ENCODE results near the gene LIMCH1.
A peak's percentile ranks its signal among the peaks of the same experiment; 100 is the strongest.

Gene LIMCH1

GRCh38 chr4:41657561-41657960 is 119.6 kb downstream of the LIMCH1 start:
- no peaks in the 10 kb centered on the region for H3K27me3 ChIP-seq (ENCODE audit: control insufficient read depth in 3 of 3, insufficient read depth in 3 of 3, low read depth in 1 of 3, low read length in 3 of 3)
- H4K91ac ChIP-seq (ENCODE audit: low read depth, low read length, poor library complexity), result no peak overlapping the region
- H3K18ac ChIP-seq (ENCODE audit: low read length), result no peak overlapping the region
- H4K8ac ChIP-seq (ENCODE audit: low read depth, low read length), result no peak overlapping the region
- no peak overlapping the region for H3K4ac ChIP-seq (ENCODE audit: low read length)
- H2BK120ac ChIP-seq (ENCODE audit: low read depth, low read length), result no peak overlapping the region
- H2AFZ ChIP-seq (ENCODE audit: low read length), result no peak overlapping the region
- peaks cover 0 to 3% of the 10 kb centered on the region in 2 donors for H3K4me1 ChIP-seq (ENCODE audit: control insufficient read depth in 2 of 2, insufficient read depth in 1 of 2, low read depth in 1 of 2, low read length in 2 of 2)
- no CpG with 5 or more reads among the region's 4 CpGs for WGBS, 2 donors (ENCODE audit: extremely low coverage in 2 of 2, insufficient read length in 2 of 2, insufficient replicate concordance in 1 of 2)
- no peaks in the 10 kb centered on the region for H3K9me3 ChIP-seq (replicated peaks in 1 of 2; ENCODE audit: control insufficient read depth in 2 of 2, insufficient read depth in 1 of 2, low read depth in 1 of 2, low read length in 2 of 2)
- no peak overlapping the region for H2BK15ac ChIP-seq (ENCODE audit: low read length)
- no peaks in the 10 kb centered on the region for H3K79me1 ChIP-seq (ENCODE audit: low read depth, low read length)
- no peak overlapping the region for H2AK5ac ChIP-seq (ENCODE audit: low read depth, low read length)
- DNase-seq (ENCODE audit: low spot score), result no peak
- no peak overlapping the region for H3K9ac ChIP-seq (ENCODE audit: low read depth, low read length, poor library complexity)
- no peak overlapping the region for H2BK5ac ChIP-seq (ENCODE audit: low read length)
- H3K36me3 ChIP-seq (replicated peaks in 1 of 2; ENCODE audit: control insufficient read depth in 2 of 2, insufficient read depth in 2 of 2, low read length in 2 of 2), result peaks cover 0 to 23% of the 10 kb centered on the region in 2 donors
- H3K4me3 ChIP-seq (ENCODE audit: low read length in 2 of 2), result no peak overlapping the region
- no peak overlapping the region for H2BK12ac ChIP-seq (ENCODE audit: low read length)
- H3K27ac ChIP-seq (replicated peaks; ENCODE audit: low read length), result no peak overlapping the region
- H3K23ac ChIP-seq (ENCODE audit: low read depth, low read length, poor library complexity), result no peak overlapping the region
- H3K14ac ChIP-seq (ENCODE audit: low read length), result no peak overlapping the region
- no peak overlapping the region for H3K4me2 ChIP-seq (ENCODE audit: insufficient read depth, low read length, poor library complexity, severe bottlenecking)

GRCh38 chr4:41658163-41658562 is 120.2 kb downstream of the LIMCH1 start:
- Histone ChIP-seq H3K4me2 (ENCODE audit: insufficient read depth, low read length, poor library complexity, severe bottlenecking) (no peak overlapping the region), H2AFZ (ENCODE audit: low read length) (no peak overlapping the region), H2BK12ac (ENCODE audit: low read length) (no peak overlapping the region), H2BK120ac (ENCODE audit: low read depth, low read length) (no peak overlapping the region), H3K23ac (ENCODE audit: low read depth, low read length, poor library complexity) (no peak overlapping the region), H4K8ac (ENCODE audit: low read depth, low read length) (no peak overlapping the region), H3K9me3 (replicated peaks in 1 of 2; ENCODE audit: control insufficient read depth in 2 of 2, insufficient read depth in 1 of 2, low read depth in 1 of 2, low read length in 2 of 2) (no peaks in the 10 kb centered on the region), H3K18ac (ENCODE audit: low read length) (no peak overlapping the region), H3K4me3 (ENCODE audit: low read length in 2 of 2) (no peak overlapping the region), H3K4ac (ENCODE audit: low read length) (no peak overlapping the region), H3K27me3 (ENCODE audit: control insufficient read depth in 3 of 3, insufficient read depth in 3 of 3, low read depth in 1 of 3, low read length in 3 of 3) (no peaks in the 10 kb centered on the region), H3K4me1 (ENCODE audit: control insufficient read depth in 2 of 2, insufficient read depth in 1 of 2, low read depth in 1 of 2, low read length in 2 of 2) (peaks cover 0 to 3% of the 10 kb centered on the region in 2 donors), H3K14ac (ENCODE audit: low read length) (no peak overlapping the region), H3K36me3 (replicated peaks in 1 of 2; ENCODE audit: control insufficient read depth in 2 of 2, insufficient read depth in 2 of 2, low read length in 2 of 2) (peaks cover 0 to 20% of the 10 kb centered on the region in 2 donors), H3K79me1 (ENCODE audit: low read depth, low read length) (no peaks in the 10 kb centered on the region), H2AK5ac (ENCODE audit: low read depth, low read length) (no peak overlapping the region), H3K9ac (ENCODE audit: low read depth, low read length, poor library complexity) (no peak overlapping the region), H2BK5ac (ENCODE audit: low read length) (no peak overlapping the region), H4K91ac (ENCODE audit: low read depth, low read length, poor library complexity) (no peak overlapping the region), H2BK15ac (ENCODE audit: low read length) (no peak overlapping the region), H3K27ac (replicated peaks; ENCODE audit: low read length) (no peak overlapping the region)
- DNase-seq (ENCODE audit: low spot score), result no peak
- WGBS, 2 donors (ENCODE audit: extremely low coverage in 2 of 2, insufficient read length in 2 of 2, insufficient replicate concordance in 1 of 2), result no CpG with 5 or more reads among the region's 4 CpGs

GRCh38 chr4:41660352-41660751 is 122.4 kb downstream of the LIMCH1 start:
- Histone ChIP-seq H3K9me3 (replicated peaks in 1 of 2; ENCODE audit: control insufficient read depth in 2 of 2, insufficient read depth in 1 of 2, low read depth in 1 of 2, low read length in 2 of 2) (no peaks in the 10 kb centered on the region), H3K79me1 (ENCODE audit: low read depth, low read length) (no peaks in the 10 kb centered on the region), H2AK5ac (ENCODE audit: low read depth, low read length) (no peak overlapping the region), H4K8ac (ENCODE audit: low read depth, low read length) (no peak overlapping the region), H2BK5ac (ENCODE audit: low read length) (no peak overlapping the region), H3K9ac (ENCODE audit: low read depth, low read length, poor library complexity) (no peak overlapping the region), H2AFZ (ENCODE audit: low read length) (no peak overlapping the region), H3K36me3 (replicated peaks in 1 of 2; ENCODE audit: control insufficient read depth in 2 of 2, insufficient read depth in 2 of 2, low read length in 2 of 2) (peaks cover 0 to 9% of the 10 kb centered on the region in 2 donors), H3K18ac (ENCODE audit: low read length) (no peak overlapping the region), H2BK12ac (ENCODE audit: low read length) (no peak overlapping the region), H3K4me3 (ENCODE audit: low read length in 2 of 2) (no peak overlapping the region), H3K14ac (ENCODE audit: low read length) (no peak overlapping the region), H2BK120ac (ENCODE audit: low read depth, low read length) (no peak overlapping the region), H3K27me3 (ENCODE audit: control insufficient read depth in 3 of 3, insufficient read depth in 3 of 3, low read depth in 1 of 3, low read length in 3 of 3) (no peaks in the 10 kb centered on the region), H3K4me1 (ENCODE audit: control insufficient read depth in 2 of 2, insufficient read depth in 1 of 2, low read depth in 1 of 2, low read length in 2 of 2) (peaks cover 0 to 3% of the 10 kb centered on the region in 2 donors), H2BK15ac (ENCODE audit: low read length) (no peak overlapping the region), H4K91ac (ENCODE audit: low read depth, low read length, poor library complexity) (no peak overlapping the region), H3K4ac (ENCODE audit: low read length) (no peak overlapping the region), H3K4me2 (ENCODE audit: insufficient read depth, low read length, poor library complexity, severe bottlenecking) (no peak overlapping the region), H3K23ac (ENCODE audit: low read depth, low read length, poor library complexity) (no peak overlapping the region), H3K27ac (replicated peaks; ENCODE audit: low read length) (no peak overlapping the region)
- WGBS, 2 donors (ENCODE audit: extremely low coverage in 2 of 2, insufficient read length in 2 of 2, insufficient replicate concordance in 1 of 2), result no CpG with 5 or more reads among the region's 3 CpGs
- DNase-seq (ENCODE audit: low spot score), result no peak

- Histone ChIP-seq H3K14ac (ENCODE audit: low read length) (no peak overlapping the region), H3K27ac (replicated peaks; ENCODE audit: low read length) (no peak overlapping the region), H2BK5ac (ENCODE audit: low read length) (no peak overlapping the region), H3K9me3 (replicated peaks in 1 of 2; ENCODE audit: control insufficient read depth in 2 of 2, insufficient read depth in 1 of 2, low read depth in 1 of 2, low read length in 2 of 2) (no peaks in the 10 kb centered on the region), H3K4me2 (ENCODE audit: insufficient read depth, low read length, poor library complexity, severe bottlenecking) (no peak overlapping the region), H3K18ac (ENCODE audit: low read length) (no peak overlapping the region), H2BK120ac (ENCODE audit: low read depth, low read length) (no peak overlapping the region), H3K9ac (ENCODE audit: low read depth, low read length, poor library complexity) (no peak overlapping the region), H3K4me1 (ENCODE audit: control insufficient read depth in 2 of 2, insufficient read depth in 1 of 2, low read depth in 1 of 2, low read length in 2 of 2) (peaks cover 0 to 3% of the 10 kb centered on the region in 2 donors), H3K4ac (ENCODE audit: low read length) (no peak overlapping the region), H3K27me3 (ENCODE audit: control insufficient read depth in 3 of 3, insufficient read depth in 3 of 3, low read depth in 1 of 3, low read length in 3 of 3) (no peaks in the 10 kb centered on the region), H3K23ac (ENCODE audit: low read depth, low read length, poor library complexity) (no peak overlapping the region), H2AFZ (ENCODE audit: low read length) (no peak overlapping the region), H3K79me1 (ENCODE audit: low read depth, low read length) (no peaks in the 10 kb centered on the region), H3K36me3 (replicated peaks in 1 of 2; ENCODE audit: control insufficient read depth in 2 of 2, insufficient read depth in 2 of 2, low read length in 2 of 2) (peaks cover 0 to 7% of the 10 kb centered on the region in 2 donors), H3K4me3 (ENCODE audit: low read length in 2 of 2) (no peak overlapping the region), H2BK15ac (ENCODE audit: low read length) (no peak overlapping the region), H4K91ac (ENCODE audit: low read depth, low read length, poor library complexity) (no peak overlapping the region), H4K8ac (ENCODE audit: low read depth, low read length) (no peak overlapping the region), H2AK5ac (ENCODE audit: low read depth, low read length) (no peak overlapping the region), H2BK12ac (ENCODE audit: low read length) (no peak overlapping the region)
- DNase-seq (ENCODE audit: low spot score), result peak; percentile 48
- no CpG with 5 or more reads among the region's 7 CpGs for WGBS, 2 donors (ENCODE audit: extremely low coverage in 2 of 2, insufficient read length in 2 of 2, insufficient replicate concordance in 1 of 2)
Measured at GRCh38 chr4:41661442-41662076, 123.6 kb downstream of the LIMCH1 start.
